Measurements from ENCODE around the gene PDC.

DNA sequence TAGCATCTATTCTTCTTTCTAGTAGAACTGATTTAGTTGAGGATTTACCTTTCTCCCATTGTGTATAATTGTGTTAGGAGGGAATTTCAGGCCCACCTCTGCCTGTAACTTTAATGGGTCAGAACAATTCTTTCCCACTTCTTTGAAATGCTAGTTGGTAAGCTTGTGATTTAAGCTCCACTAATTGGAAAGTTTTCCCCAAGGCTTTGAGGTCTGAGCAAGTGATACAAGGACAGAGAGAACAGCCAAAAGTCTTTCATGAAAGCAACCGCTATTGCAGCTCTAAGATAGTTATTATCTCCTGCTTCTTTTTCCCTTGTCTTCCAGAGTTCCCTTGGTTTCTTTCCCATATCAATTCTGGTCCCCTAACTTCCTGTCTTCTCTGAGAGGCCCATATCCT is 38.7 kb upstream of the PDC start:
- TF ChIP-seq EZH2 (IDR thresholded peaks at IDR 0.05; ENCODE audit: insufficient read depth, poor library complexity, severe bottlenecking) (no peak), EZH2phosphoT487 (IDR thresholded peaks at IDR 0.05; ENCODE audit: insufficient read depth, low read depth) (no peak)
